Nephron progenitor cell (in vitro differentiated cells): ENCODE measurements around the gene TROAP.

Experiments used
- DNase-seq: peaks from one replicate; pipeline ENCODE4 v3.0.0; 2021
- H3K27ac Mint-ChIP-seq: 2 replicates; pipeline ENCODE4 v1.8.0; 2021; ENCODE audit warnings: mild to moderate bottlenecking, moderate library complexity, mixed read lengths
- H3K27me3 Mint-ChIP-seq: 2 replicates; pipeline ENCODE4 v1.8.0; 2021; ENCODE audit warnings: mild to moderate bottlenecking, low read depth, mixed read lengths; ENCODE audit not compliant: poor library complexity
- H3K36me3 Mint-ChIP-seq: 2 replicates; pipeline ENCODE4 v1.8.0; 2021; ENCODE audit warnings: low read depth, mixed read lengths
- H3K4me1 Mint-ChIP-seq: 2 replicates; pipeline ENCODE4 v1.8.0; 2021; ENCODE audit warnings: mixed read lengths
- H3K4me3 Mint-ChIP-seq: 2 replicates; pipeline ENCODE4 v1.8.0; 2021; ENCODE audit warnings: mild to moderate bottlenecking, moderate library complexity, mixed read lengths
- H3K9me3 Mint-ChIP-seq: 2 replicates; pipeline ENCODE4 v1.8.0; 2021; ENCODE audit warnings: mild to moderate bottlenecking, moderate library complexity, mixed read lengths
- TF ChIP-seq, protein P1 (sequence below): fragments of 200-600 bp; sonication (generic); IDR thresholded peaks from 2 replicates; pipeline ENCODE4 v1.5.0; 2021; ENCODE audit warnings: antibody characterized with exemption

Gene TROAP

GRCh38 chr12:49287876-49288275 lies 35.2 kb upstream of the TROAP start:
- H3K27ac Mint-ChIP-seq: no peak overlapping the region
- H3K9me3 Mint-ChIP-seq: peaks cover 5% of the 10 kb centered on the region
- TF ChIP-seq, protein P1, sequence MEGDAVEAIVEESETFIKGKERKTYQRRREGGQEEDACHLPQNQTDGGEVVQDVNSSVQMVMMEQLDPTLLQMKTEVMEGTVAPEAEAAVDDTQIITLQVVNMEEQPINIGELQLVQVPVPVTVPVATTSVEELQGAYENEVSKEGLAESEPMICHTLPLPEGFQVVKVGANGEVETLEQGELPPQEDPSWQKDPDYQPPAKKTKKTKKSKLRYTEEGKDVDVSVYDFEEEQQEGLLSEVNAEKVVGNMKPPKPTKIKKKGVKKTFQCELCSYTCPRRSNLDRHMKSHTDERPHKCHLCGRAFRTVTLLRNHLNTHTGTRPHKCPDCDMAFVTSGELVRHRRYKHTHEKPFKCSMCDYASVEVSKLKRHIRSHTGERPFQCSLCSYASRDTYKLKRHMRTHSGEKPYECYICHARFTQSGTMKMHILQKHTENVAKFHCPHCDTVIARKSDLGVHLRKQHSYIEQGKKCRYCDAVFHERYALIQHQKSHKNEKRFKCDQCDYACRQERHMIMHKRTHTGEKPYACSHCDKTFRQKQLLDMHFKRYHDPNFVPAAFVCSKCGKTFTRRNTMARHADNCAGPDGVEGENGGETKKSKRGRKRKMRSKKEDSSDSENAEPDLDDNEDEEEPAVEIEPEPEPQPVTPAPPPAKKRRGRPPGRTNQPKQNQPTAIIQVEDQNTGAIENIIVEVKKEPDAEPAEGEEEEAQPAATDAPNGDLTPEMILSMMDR: no peak
- no peaks in the 10 kb centered on the region for H3K36me3 Mint-ChIP-seq
- H3K4me3 Mint-ChIP-seq: no peak overlapping the region
- no peak for DNase-seq
- peaks cover 61% of the 10 kb centered on the region for H3K27me3 Mint-ChIP-seq
- peaks cover 14% of the 10 kb centered on the region for H3K4me1 Mint-ChIP-seq

DNA sequence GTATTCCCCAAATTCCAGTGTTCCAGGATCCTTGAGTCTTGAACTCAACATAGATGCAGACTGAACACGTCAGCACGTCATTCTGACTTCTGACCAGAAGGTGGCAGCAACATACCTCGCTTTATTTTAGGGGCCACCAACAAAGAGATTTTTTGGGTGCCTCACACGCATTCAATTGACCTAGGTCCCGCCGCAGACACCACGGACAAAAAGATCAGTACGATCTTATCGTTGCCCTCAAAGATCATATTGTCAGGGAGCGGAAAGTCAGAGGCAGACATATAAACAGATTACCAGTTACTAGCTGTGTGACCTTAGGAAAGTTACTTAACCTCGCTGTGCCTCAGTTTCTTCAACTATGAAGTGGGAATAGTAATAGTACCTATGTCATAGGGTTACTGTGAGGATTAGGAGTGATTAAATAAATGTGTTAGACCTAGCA lies 34.6 kb upstream of the TROAP start:
- no peak overlapping the region for H3K27ac Mint-ChIP-seq
- peaks cover 5% of the 10 kb centered on the region for H3K9me3 Mint-ChIP-seq
- TF ChIP-seq, protein P1: peak; percentile 79
- no peaks in the 10 kb centered on the region for H3K36me3 Mint-ChIP-seq
- DNase-seq: peak; percentile 67
- H3K4me3 Mint-ChIP-seq: no peak overlapping the region
- peaks cover 67% of the 10 kb centered on the region for H3K27me3 Mint-ChIP-seq
- H3K4me1 Mint-ChIP-seq: peaks cover 19% of the 10 kb centered on the region

GRCh38 chr12:49288922-49289555 lies 34.0 kb upstream of the TROAP start:
- Mint-ChIP-seq H3K4me3 (no peak overlapping the region), H3K27me3 (peaks cover 73% of the 10 kb centered on the region), H3K9me3 (peaks cover 5% of the 10 kb centered on the region), H3K36me3 (no peaks in the 10 kb centered on the region), H3K27ac (peak overlapping the region; percentile 28), H3K4me1 (peaks cover 25% of the 10 kb centered on the region)
- DNase-seq: no peak
- TF ChIP-seq, protein P1: no peak

DNA sequence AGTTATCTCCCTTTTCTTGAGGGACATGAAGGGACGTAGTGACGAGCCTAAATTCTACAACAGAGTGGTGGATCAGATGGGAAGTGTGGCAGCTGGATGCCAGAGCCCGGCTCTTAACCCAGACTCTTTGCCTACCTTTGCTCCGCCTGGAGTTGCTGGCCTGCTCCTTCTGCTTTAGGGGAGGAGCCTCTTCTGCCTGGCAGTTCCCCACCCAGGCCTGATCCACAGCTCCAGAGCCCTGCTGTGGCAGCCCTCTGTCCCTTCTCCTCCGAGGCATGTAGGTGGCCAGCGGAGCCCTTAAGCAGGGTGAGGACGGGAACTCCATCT lies 30.4 kb upstream of the TROAP start:
- peaks cover 89% of the 10 kb centered on the region for H3K27me3 Mint-ChIP-seq

DNA sequence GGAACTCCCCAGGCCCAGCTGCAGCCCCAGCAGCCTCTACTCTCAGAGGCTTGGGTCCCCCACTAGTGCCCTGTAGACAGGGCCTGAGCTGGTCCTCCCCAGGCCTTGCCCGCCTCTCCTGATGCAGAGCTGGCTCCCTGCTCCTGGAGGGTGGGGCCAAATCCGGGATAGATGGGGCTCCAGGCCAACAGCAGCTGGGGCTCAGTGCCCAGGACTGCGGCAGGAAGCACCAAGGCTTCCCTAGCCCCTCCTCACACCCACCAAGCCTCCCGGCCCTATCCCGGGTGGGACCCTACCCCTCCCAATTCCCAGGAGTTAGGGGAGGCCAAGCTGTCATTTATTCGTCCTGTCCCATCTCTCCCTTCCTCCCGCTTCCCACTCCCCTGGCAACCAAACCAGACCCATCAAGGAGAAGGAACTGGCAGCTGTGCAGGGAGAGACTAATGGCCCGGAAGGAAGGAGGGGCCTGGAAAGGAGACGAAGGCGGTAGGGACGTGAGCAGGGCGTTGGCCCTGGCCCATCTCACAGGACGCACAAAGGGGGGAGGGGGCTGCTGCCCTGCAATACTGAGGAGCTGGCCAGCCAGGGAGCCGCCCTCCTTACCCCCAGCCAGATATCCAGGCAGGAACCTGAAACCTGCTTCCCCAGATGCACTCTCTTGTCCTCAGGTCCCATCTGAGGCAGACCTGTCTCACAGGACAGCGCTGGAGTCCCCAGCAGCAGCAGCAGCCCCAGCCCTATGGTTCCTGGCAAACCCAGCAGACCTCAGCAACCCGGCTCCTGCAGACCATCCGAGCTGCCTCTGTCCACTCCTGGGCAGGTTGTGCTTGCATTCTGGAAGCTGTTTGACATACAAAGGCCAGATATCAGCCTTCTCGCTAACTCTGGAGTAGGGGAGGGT lies 29.7 kb upstream of the TROAP start:
- Mint-ChIP-seq H3K36me3 (no peaks in the 10 kb centered on the region), H3K9me3 (no peaks in the 10 kb centered on the region), H3K4me1 (peaks cover 20% of the 10 kb centered on the region), H3K4me3 (no peak overlapping the region), H3K27ac (no peak overlapping the region), H3K27me3 (peaks cover 89% of the 10 kb centered on the region)
- TF ChIP-seq, protein P1: no peak
- peak; percentile 25 for DNase-seq

More for the DNA sequence above, 30.4 kb upstream of the TROAP start:
- Mint-ChIP-seq H3K27ac (no peak overlapping the region), H3K4me3 (no peak overlapping the region), H3K9me3 (no peaks in the 10 kb centered on the region), H3K4me1 (peaks cover 26% of the 10 kb centered on the region), H3K36me3 (no peaks in the 10 kb centered on the region)
- DNase-seq: no peak
- TF ChIP-seq, protein P1: no peak
